Neural cell (in vitro differentiated cells): ENCODE results near the gene CTDP1. TPM values are rescaled to one million over a fixed set of nuclear protein-coding genes. Genes with fewer than 3 reads are reported as not detected.

Source experiments
- H2AFZ ChIP-seq: fragments of 200-600, 300-800 bp; sonication (generic), shearing (Covaris generic); 2 replicates; pipeline ENCODE4 v1.6.0; 2014; ENCODE audit warnings: low read depth, mild to moderate bottlenecking, antibody characterized with exemption, low read length, moderate library complexity
- H3F3A ChIP-seq: fragments of 200-600 bp; shearing (Covaris generic); 2 replicates; pipeline ENCODE4 v1.6.1; 2016; ENCODE audit warnings: mild to moderate bottlenecking, moderate library complexity, mixed read lengths, antibody characterized with exemption, low read length; ENCODE audit not compliant: insufficient read depth, poor library complexity, severe bottlenecking
- H3K27ac ChIP-seq: fragments of 200-600, 300-800 bp; sonication (generic), shearing (Covaris generic); 2 replicates; pipeline ENCODE4 v1.5.1; 2014; ENCODE audit warnings: mild to moderate bottlenecking, low read length, moderate library complexity
- H3K27me3 ChIP-seq: fragments of 300-800, 200-600 bp; sonication (generic), shearing (Covaris generic); 2 replicates; pipeline ENCODE4 v1.6.0; 2014; ENCODE audit warnings: mild to moderate bottlenecking, low read depth, low read length, moderate library complexity; ENCODE audit not compliant: insufficient read depth
- H3K36me3 ChIP-seq: fragments of 300-800, 200-600 bp; sonication (generic), shearing (Covaris generic); 2 replicates; pipeline ENCODE4 v1.5.1; 2014; ENCODE audit warnings: mild to moderate bottlenecking, antibody characterized with exemption, low read length, moderate library complexity; ENCODE audit not compliant: insufficient read depth
- H3K4me2 ChIP-seq: fragments of 300-800, 200-600 bp; sonication (generic), shearing (Covaris generic); 2 replicates; pipeline ENCODE4 v1.6.0; 2014; ENCODE audit warnings: mild to moderate bottlenecking, low read length
- H3K4me3 ChIP-seq: fragments of 300-800, 200-600 bp; sonication (generic), shearing (Covaris generic); 2 replicates; pipeline ENCODE4 v1.5.1; 2014; ENCODE audit warnings: mild to moderate bottlenecking, low read length, moderate library complexity
- H3K79me2 ChIP-seq: fragments of 200-600 bp; shearing (Covaris generic); replicated peaks from 2 replicates; pipeline ENCODE4 v1.6.0; 2014; ENCODE audit warnings: mild to moderate bottlenecking, low read length, moderate library complexity; ENCODE audit not compliant: insufficient read depth
- H3K9ac ChIP-seq: fragments of 300-800, 200-600 bp; sonication (generic), shearing (Covaris generic); 2 replicates; pipeline ENCODE4 v1.6.1; 2016; ENCODE audit warnings: mild to moderate bottlenecking, low read length, mixed read lengths
- H3K9me2 ChIP-seq: fragments of 200-600 bp; shearing (Covaris generic); 2 replicates; pipeline ENCODE4 v1.6.1; 2016; ENCODE audit warnings: mild to moderate bottlenecking, low read length, mixed read lengths; ENCODE audit not compliant: insufficient read depth
- H3K9me3 ChIP-seq: fragments of 200-600, 300-800 bp; sonication (generic), shearing (Covaris generic); 2 replicates; pipeline ENCODE4 v1.6.1; 2016; ENCODE audit warnings: mild to moderate bottlenecking, mixed run types, low read length, moderate library complexity, mixed read lengths
- H4K20me1 ChIP-seq: fragments of 200-600 bp; shearing (Covaris generic); 2 replicates; pipeline ENCODE4 v1.6.1; 2016; ENCODE audit warnings: mild to moderate bottlenecking, mixed run types; ENCODE audit not compliant: insufficient read depth
- EZH2 ChIP-seq: fragments of 200-600, 300-800 bp; shearing (Covaris generic), sonication (generic); IDR thresholded peaks from 2 replicates; pipeline ENCODE4 v1.6.1; 2014; ENCODE audit warnings: antibody characterized with exemption, low read length, borderline replicate concordance, mild to moderate bottlenecking; ENCODE audit not compliant: insufficient read depth, poor library complexity, severe bottlenecking
- MXI1 ChIP-seq: fragments of 450-650 bp; conservative IDR thresholded peaks from 2 replicates; pipeline ENCODE4 v1.6.1; 2014; ENCODE audit warnings: antibody characterized with exemption, mild to moderate bottlenecking; ENCODE audit not compliant: poor library complexity, severe bottlenecking
- RAD21 ChIP-seq: fragments of 450-650 bp; conservative IDR thresholded peaks from 2 replicates; pipeline ENCODE4 v1.6.1; 2014; ENCODE audit warnings: antibody characterized with exemption, mild to moderate bottlenecking, moderate library complexity
- SMC3 ChIP-seq: fragments of 450-650 bp; conservative IDR thresholded peaks from 2 replicates; pipeline ENCODE4 v1.6.1; 2014; ENCODE audit warnings: antibody characterized with exemption, mild to moderate bottlenecking, moderate library complexity; ENCODE audit not compliant: poor library complexity
- polyA plus RNA-seq: library from polyadenylated mRNA; depleted of rRNA; stranded (reverse); fragments of >200 nt; gene quantifications from 2 replicates; pipeline ENCODE4 v1.2.3, GENCODE V29; 2014
- TF ChIP-seq, protein P1 (sequence below): fragments of 450-650 bp; IDR thresholded peaks from 2 replicates; pipeline ENCODE4 v1.5.1; 2014; ENCODE audit warnings: antibody characterized with exemption, mild to moderate bottlenecking, moderate library complexity; ENCODE audit not compliant: poor library complexity, severe bottlenecking

The CTDP1 gene
- polyA plus RNA-seq, 1 donor from 2014 or later, result 22.3 TPM

DNA sequence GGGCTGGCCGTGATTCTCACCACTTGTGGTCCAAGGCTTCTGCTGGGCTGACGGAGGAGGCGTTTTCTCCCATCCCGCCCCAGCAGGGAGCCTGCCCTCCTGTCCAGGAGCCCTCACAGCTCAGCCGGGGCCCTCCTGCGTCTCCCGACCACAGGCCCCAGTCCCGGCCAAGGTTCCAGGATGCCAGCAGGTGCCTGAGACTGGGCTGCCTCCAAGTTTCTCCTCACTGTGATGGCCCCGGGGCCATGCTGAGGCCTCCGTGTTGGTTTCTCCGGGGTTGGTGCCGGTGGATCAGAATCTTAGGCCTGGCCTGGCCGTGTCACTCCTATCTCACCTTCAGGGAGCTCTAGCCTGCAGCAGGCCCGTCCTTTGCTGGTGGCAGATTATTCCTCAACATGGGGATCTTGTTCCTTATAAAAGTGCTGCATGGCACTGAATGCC is 124.0 kb downstream of the CTDP1 start:
- Histone ChIP-seq H3K36me3 (no peaks in the 10 kb centered on the region), H3K27me3 (peaks cover 21% of the 10 kb centered on the region), H3K27ac (no peak overlapping the region), H3K9me2 (no peaks in the 10 kb centered on the region), H2AFZ (no peak overlapping the region), H3K4me3 (no peak overlapping the region), H3K4me2 (no peak overlapping the region), H4K20me1 (no peaks in the 10 kb centered on the region), H3K9ac (no peak overlapping the region), H3F3A (no peaks in the 10 kb centered on the region), H3K79me2 (no peaks in the 10 kb centered on the region), H3K9me3 (no peaks in the 10 kb centered on the region)
- TF ChIP-seq SMC3, result no peak
- no peak for TF ChIP-seq RAD21
- TF ChIP-seq EZH2, result no peak
- TF ChIP-seq, protein P1, sequence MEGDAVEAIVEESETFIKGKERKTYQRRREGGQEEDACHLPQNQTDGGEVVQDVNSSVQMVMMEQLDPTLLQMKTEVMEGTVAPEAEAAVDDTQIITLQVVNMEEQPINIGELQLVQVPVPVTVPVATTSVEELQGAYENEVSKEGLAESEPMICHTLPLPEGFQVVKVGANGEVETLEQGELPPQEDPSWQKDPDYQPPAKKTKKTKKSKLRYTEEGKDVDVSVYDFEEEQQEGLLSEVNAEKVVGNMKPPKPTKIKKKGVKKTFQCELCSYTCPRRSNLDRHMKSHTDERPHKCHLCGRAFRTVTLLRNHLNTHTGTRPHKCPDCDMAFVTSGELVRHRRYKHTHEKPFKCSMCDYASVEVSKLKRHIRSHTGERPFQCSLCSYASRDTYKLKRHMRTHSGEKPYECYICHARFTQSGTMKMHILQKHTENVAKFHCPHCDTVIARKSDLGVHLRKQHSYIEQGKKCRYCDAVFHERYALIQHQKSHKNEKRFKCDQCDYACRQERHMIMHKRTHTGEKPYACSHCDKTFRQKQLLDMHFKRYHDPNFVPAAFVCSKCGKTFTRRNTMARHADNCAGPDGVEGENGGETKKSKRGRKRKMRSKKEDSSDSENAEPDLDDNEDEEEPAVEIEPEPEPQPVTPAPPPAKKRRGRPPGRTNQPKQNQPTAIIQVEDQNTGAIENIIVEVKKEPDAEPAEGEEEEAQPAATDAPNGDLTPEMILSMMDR, result no peak
- no peak for TF ChIP-seq MXI1

Other genes starting within 250 kb of the CTDP1 start
- gene KCNG2, start 118.1 kb downstream of the CTDP1 start, polyA plus RNA-seq, result not detected in 2 replicates